ENCODE results near the gene DLG2. TPM values are rescaled to one million over a fixed set of nuclear protein-coding genes. Genes with fewer than 3 reads are reported as not detected.
A peak's percentile ranks its signal among the peaks of the same experiment; 100 is the strongest.
"Not testable (repeated sequence)": the region's sequence is repeated elsewhere in the genome, so short reads cannot be mapped to it uniquely, and the experiment has no call there.

Gene DLG2
- total RNA-seq, 1 donor: 1.3 TPM

- peak; percentile 1 for TF ChIP-seq CTCF (IDR thresholded peaks at IDR 0.05; ENCODE audit: insufficient read depth, low read depth, low read length)
- H3K4me3 ChIP-seq (ENCODE audit: low read depth, low read length): peak within 1 kb of the TSS; percentile 97
- DNase-seq (ENCODE audit: low read depth): peak; percentile 96
Observed at GRCh38 chr11:85664615-85665481, 37.7 kb upstream of the DLG2 start, which contains the start of gene CREBZF. Gene CREBZF (minus strand): TSS chr11:85665129. CDS start chr11:85664875, 254 bp downstream.

- H3K4me3 ChIP-seq (ENCODE audit: low read depth, low read length): peak overlapping the region; percentile 97
- peak; percentile 70 for DNase-seq (ENCODE audit: low read depth)
- peak; percentile 31 for TF ChIP-seq CTCF (IDR thresholded peaks at IDR 0.05; ENCODE audit: insufficient read depth, low read depth, low read length)
Observed at GRCh38 chr11:85663753-85664614, 36.8 kb upstream of the DLG2 start.

GRCh38 chr11:85663080-85663752 lies 36.1 kb upstream of the DLG2 start:
- DNase-seq (ENCODE audit: low read depth): no peak
- no peak for TF ChIP-seq CTCF (IDR thresholded peaks at IDR 0.05; ENCODE audit: insufficient read depth, low read depth, low read length)
- peak overlapping the region; percentile 97 for H3K4me3 ChIP-seq (ENCODE audit: low read depth, low read length)

GRCh38 chr11:85661972-85662664 lies 35.0 kb upstream of the DLG2 start:
- TF ChIP-seq CTCF (IDR thresholded peaks at IDR 0.05; ENCODE audit: insufficient read depth, low read depth, low read length): no peak
- peak; percentile 53 for DNase-seq (ENCODE audit: low read depth)
- H3K4me3 ChIP-seq (ENCODE audit: low read depth, low read length): peak overlapping the region; percentile 97

GRCh38 chr11:85658180-85658579 lies 31.0 kb upstream of the DLG2 start:
- H3K4me3 ChIP-seq (ENCODE audit: low read depth, low read length): no peak overlapping the region
- no peak for DNase-seq (ENCODE audit: low read depth)
- no peak for TF ChIP-seq CTCF (IDR thresholded peaks at IDR 0.05; ENCODE audit: insufficient read depth, low read depth, low read length)

GRCh38 chr11:85656777-85657176 lies 29.6 kb upstream of the DLG2 start:
- H3K4me3 ChIP-seq (ENCODE audit: low read depth, low read length): no peak overlapping the region
- DNase-seq (ENCODE audit: low read depth): no peak
- no peak for TF ChIP-seq CTCF (IDR thresholded peaks at IDR 0.05; ENCODE audit: insufficient read depth, low read depth, low read length)

- not testable (repeated sequence) for H3K4me3 ChIP-seq (ENCODE audit: low read depth, low read length); DNase-seq (ENCODE audit: low read depth)
Observed at GRCh38 chr11:85654343-85654742, 27.2 kb upstream of the DLG2 start.
